ENCODE results near the gene PRR20E. TPM values are rescaled to one million over a fixed set of nuclear protein-coding genes. Genes with fewer than 3 reads are reported as not detected.
"Not testable (repeated sequence)": the region's sequence is repeated elsewhere in the genome, so short reads cannot be mapped to it uniquely, and the experiment has no call there.

PRR20E gene
- not detected for total RNA-seq
- polyA plus RNA-seq, result not detected

DNA sequence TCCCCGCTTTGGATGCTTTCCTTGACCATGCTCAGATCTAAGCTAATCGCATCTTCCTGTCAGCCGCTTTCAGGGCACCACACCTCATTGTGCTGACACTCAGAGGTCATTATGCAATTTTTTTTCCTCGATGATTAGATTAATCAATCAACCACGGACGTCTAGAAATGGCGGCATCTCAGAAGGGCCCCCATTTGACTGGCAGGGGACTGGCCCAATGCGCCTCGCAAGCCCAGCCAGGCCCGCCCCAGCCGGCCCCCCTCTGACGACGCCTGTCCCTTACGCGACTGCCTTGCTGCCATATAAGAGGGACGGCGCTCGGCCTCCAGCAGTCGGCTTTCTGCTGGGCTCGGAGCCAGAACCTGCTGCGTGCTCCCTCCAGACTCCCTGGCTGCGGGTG is at the start of gene PRR20E:
Gene PRR20E, plus strand, starts transcription at position 301 of the 400 bp plus-strand sequence. CDS start 387 bp downstream, outside the sequence.
- H3K36me3 ChIP-seq (ENCODE audit: insufficient read depth, low read length); H3K9me3 ChIP-seq (ENCODE audit: low read length); H3K9me3 Mint-ChIP-seq; H3K27ac Mint-ChIP-seq; H3K27me3 ChIP-seq (ENCODE audit: insufficient read depth, low read length, poor library complexity, severe bottlenecking); DNase-seq; CTCF ChIA-PET; H3K4me1 ChIP-seq (ENCODE audit: insufficient read depth, low read length); H3K4me3 ChIP-seq (ENCODE audit: low read length); H3K27me3 Mint-ChIP-seq; H3K4me3 Mint-ChIP-seq; H3K4me1 Mint-ChIP-seq; POLR2A ChIA-PET; H3K27ac ChIP-seq (ENCODE audit: low read depth, low read length); H3K36me3 Mint-ChIP-seq: not testable (repeated sequence)

- Mint-ChIP-seq H3K36me3 (no peaks in the 10 kb centered on the region), H3K27me3 (no peaks in the 10 kb centered on the region), H3K9me3 (peaks cover 0 to 13% (median 6%) of the 10 kb centered on the region in 5 donors), H3K4me1 (no peaks in the 10 kb centered on the region), H3K27ac (no peak overlapping the region), H3K4me3 (no peak overlapping the region)
- Histone ChIP-seq H3K27me3 (ENCODE audit: insufficient read depth, low read length, poor library complexity, severe bottlenecking) (no peaks in the 10 kb centered on the region), H3K36me3 (ENCODE audit: insufficient read depth, low read length) (no peaks in the 10 kb centered on the region), H3K4me1 (ENCODE audit: insufficient read depth, low read length) (no peaks in the 10 kb centered on the region), H3K4me3 (ENCODE audit: low read length) (no peak overlapping the region), H3K27ac (ENCODE audit: low read depth, low read length) (no peak overlapping the region), H3K9me3 (ENCODE audit: low read length) (no peaks in the 10 kb centered on the region)
- ChIA-PET CTCF (no interaction called here), POLR2A (no interaction called here)
- no peak for DNase-seq
Observed at GRCh38 chr13:57123681-57124080, 43.3 kb upstream of the PRR20E start.

GRCh38 chr13:57128909-57129308 is 38.1 kb upstream of the PRR20E start:
- no peaks in the 10 kb centered on the region for H3K27me3 ChIP-seq (ENCODE audit: insufficient read depth, low read length, poor library complexity, severe bottlenecking)
- CTCF ChIA-PET, result no interaction called here
- no peak overlapping the region for H3K4me3 ChIP-seq (ENCODE audit: low read length)
- H3K4me1 ChIP-seq (ENCODE audit: insufficient read depth, low read length), result no peaks in the 10 kb centered on the region
- Mint-ChIP-seq H3K27me3 (no peaks in the 10 kb centered on the region), H3K4me3 (no peak overlapping the region), H3K36me3 (no peaks in the 10 kb centered on the region), H3K4me1 (no peaks in the 10 kb centered on the region), H3K9me3 (peaks cover 0 to 25% (median 7%) of the 10 kb centered on the region in 5 donors), H3K27ac (no peak overlapping the region)
- H3K9me3 ChIP-seq (ENCODE audit: low read length), result no peaks in the 10 kb centered on the region
- POLR2A ChIA-PET, result no interaction called here
- DNase-seq, result no peak
- no peak overlapping the region for H3K27ac ChIP-seq (ENCODE audit: low read depth, low read length)
- H3K36me3 ChIP-seq (ENCODE audit: insufficient read depth, low read length), result no peaks in the 10 kb centered on the region

- CTCF ChIA-PET, result no interaction called here
- no peaks in the 10 kb centered on the region for H3K27me3 Mint-ChIP-seq
- no peaks in the 10 kb centered on the region for H3K4me1 ChIP-seq (ENCODE audit: insufficient read depth, low read length)
- POLR2A ChIA-PET, result no interaction called here
- no peaks in the 10 kb centered on the region for H3K4me1 Mint-ChIP-seq
- no peak overlapping the region for H3K4me3 ChIP-seq (ENCODE audit: low read length)
- no peaks in the 10 kb centered on the region for H3K36me3 Mint-ChIP-seq
- no peak overlapping the region for H3K4me3 Mint-ChIP-seq
- H3K27me3 ChIP-seq (ENCODE audit: insufficient read depth, low read length, poor library complexity, severe bottlenecking), result no peaks in the 10 kb centered on the region
- peaks cover 0 to 26% (median 4%) of the 10 kb centered on the region in 5 donors for H3K9me3 Mint-ChIP-seq
- no peak overlapping the region for H3K27ac ChIP-seq (ENCODE audit: low read depth, low read length)
- H3K9me3 ChIP-seq (ENCODE audit: low read length), result no peaks in the 10 kb centered on the region
- DNase-seq, result no peak
- no peaks in the 10 kb centered on the region for H3K36me3 ChIP-seq (ENCODE audit: insufficient read depth, low read length)
- H3K27ac Mint-ChIP-seq, result no peak overlapping the region
Observed at GRCh38 chr13:57136093-57136492, 30.9 kb upstream of the PRR20E start.

- POLR2A ChIA-PET, result no interaction called here
Observed at GRCh38 chr13:57137585-57137984, 29.4 kb upstream of the PRR20E start.

DNA sequence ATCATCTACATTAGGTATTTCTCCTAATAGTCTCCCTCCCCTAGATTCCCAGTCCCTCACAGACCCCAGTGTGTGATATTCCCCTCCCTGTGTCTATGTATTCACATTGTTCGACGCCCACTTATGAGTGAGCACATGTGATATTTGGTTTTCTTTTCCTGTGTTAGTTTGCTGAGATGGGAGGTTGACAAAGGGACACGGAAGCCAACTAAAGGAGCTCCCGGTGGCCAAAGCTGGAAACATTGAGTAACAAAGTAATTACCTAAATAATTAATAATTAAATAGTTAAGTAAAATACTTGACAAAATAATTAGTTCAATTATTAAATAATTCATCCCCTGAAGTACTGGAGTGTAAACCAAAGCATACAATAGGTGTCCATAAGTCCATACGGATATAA is 28.0 kb upstream of the PRR20E start:
- Histone ChIP-seq H3K36me3 (ENCODE audit: insufficient read depth, low read length) (no peaks in the 10 kb centered on the region), H3K27ac (ENCODE audit: low read depth, low read length) (no peak overlapping the region), H3K9me3 (ENCODE audit: low read length) (no peaks in the 10 kb centered on the region), H3K27me3 (ENCODE audit: insufficient read depth, low read length, poor library complexity, severe bottlenecking) (no peaks in the 10 kb centered on the region), H3K4me3 (ENCODE audit: low read length) (no peak overlapping the region), H3K4me1 (ENCODE audit: insufficient read depth, low read length) (no peaks in the 10 kb centered on the region)
- H3K9me3 Mint-ChIP-seq, result peaks cover 0 to 15% (median 4%) of the 10 kb centered on the region in 5 donors
- no peak overlapping the region for H3K27ac Mint-ChIP-seq
- POLR2A ChIA-PET, result no interaction called here
- H3K36me3 Mint-ChIP-seq, result no peaks in the 10 kb centered on the region
- CTCF ChIA-PET, result no interaction called here
- no peaks in the 10 kb centered on the region for H3K4me1 Mint-ChIP-seq
- no peaks in the 10 kb centered on the region for H3K27me3 Mint-ChIP-seq
- no peak for DNase-seq
- H3K4me3 Mint-ChIP-seq, result no peak overlapping the region

More at GRCh38 chr13:57137585-57137984, 29.4 kb upstream of the PRR20E start:
- Histone ChIP-seq H3K4me3 (ENCODE audit: low read length) (no peak overlapping the region), H3K9me3 (ENCODE audit: low read length) (no peaks in the 10 kb centered on the region), H3K27ac (ENCODE audit: low read depth, low read length) (no peak overlapping the region), H3K4me1 (ENCODE audit: insufficient read depth, low read length) (no peaks in the 10 kb centered on the region), H3K27me3 (ENCODE audit: insufficient read depth, low read length, poor library complexity, severe bottlenecking) (no peaks in the 10 kb centered on the region), H3K36me3 (ENCODE audit: insufficient read depth, low read length) (no peaks in the 10 kb centered on the region)
- Mint-ChIP-seq H3K4me3 (no peak overlapping the region), H3K36me3 (no peaks in the 10 kb centered on the region), H3K4me1 (no peaks in the 10 kb centered on the region), H3K27me3 (no peaks in the 10 kb centered on the region), H3K9me3 (peaks cover 0 to 16% (median 4%) of the 10 kb centered on the region in 5 donors), H3K27ac (no peak overlapping the region)
- DNase-seq, result no peak
- CTCF ChIA-PET, result no interaction called here

DNA sequence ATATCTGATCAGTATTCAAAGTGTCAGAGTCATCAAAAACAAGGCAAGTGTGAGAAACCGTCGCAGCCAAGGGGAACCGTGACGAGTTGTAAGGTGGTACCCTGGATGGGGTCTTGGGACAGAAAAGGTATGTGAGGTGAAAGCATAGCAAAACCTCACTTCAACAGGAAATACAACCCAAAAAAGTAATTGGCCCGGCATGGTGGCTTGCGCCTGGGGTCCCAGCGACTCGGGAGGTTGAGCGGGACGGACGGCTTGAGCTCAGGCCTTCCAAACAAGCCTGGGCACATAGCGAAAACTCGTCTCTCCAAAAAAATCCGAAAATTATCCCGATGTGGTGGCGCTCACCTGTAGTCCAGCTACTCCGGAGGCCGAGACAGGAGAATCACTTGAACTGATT is 27.2 kb upstream of the PRR20E start:
- H3K27ac Mint-ChIP-seq; H3K4me1 Mint-ChIP-seq; H3K27me3 Mint-ChIP-seq; CTCF ChIA-PET; H3K4me3 ChIP-seq (ENCODE audit: low read length); H3K36me3 ChIP-seq (ENCODE audit: insufficient read depth, low read length); H3K4me3 Mint-ChIP-seq; H3K36me3 Mint-ChIP-seq; H3K9me3 ChIP-seq (ENCODE audit: low read length); H3K4me1 ChIP-seq (ENCODE audit: insufficient read depth, low read length); DNase-seq; H3K27ac ChIP-seq (ENCODE audit: low read depth, low read length); H3K27me3 ChIP-seq (ENCODE audit: insufficient read depth, low read length, poor library complexity, severe bottlenecking); POLR2A ChIA-PET: not testable (repeated sequence)
- H3K9me3 Mint-ChIP-seq, result peaks cover 0 to 15% (median 4%) of the 10 kb centered on the region in 5 donors

- H3K27me3 Mint-ChIP-seq; H3K4me3 ChIP-seq (ENCODE audit: low read length); H3K9me3 Mint-ChIP-seq; DNase-seq; POLR2A ChIA-PET; H3K36me3 ChIP-seq (ENCODE audit: insufficient read depth, low read length); H3K9me3 ChIP-seq (ENCODE audit: low read length); CTCF ChIA-PET; H3K27me3 ChIP-seq (ENCODE audit: insufficient read depth, low read length, poor library complexity, severe bottlenecking); H3K4me1 ChIP-seq (ENCODE audit: insufficient read depth, low read length); H3K27ac Mint-ChIP-seq; H3K4me3 Mint-ChIP-seq; H3K4me1 Mint-ChIP-seq; H3K36me3 Mint-ChIP-seq; H3K27ac ChIP-seq (ENCODE audit: low read depth, low read length): not testable (repeated sequence)
Observed at GRCh38 chr13:57140235-57140968, 26.6 kb upstream of the PRR20E start, which contains the start of gene PRR20A. TSS of gene PRR20A (plus strand) at chr13:57140918. CDS start at chr13:57141305, 387 bp downstream.

Data from CD8-positive, alpha-beta memory T cell (primary cell).